Common myeloid progenitor, CD34-positive (primary cell): Measurements from ENCODE around the gene MTMR1.

ENCODE experiments used
- CTCF ChIA-PET: fragments of 350-600 bp; sonication (Branson Sonifier 250); formaldehyde crosslinking; loops from one replicate; lab custom pipeline; 2021; ENCODE audit warnings: antibody characterized with exemption; lab: Charles Lee
- POLR2A ChIA-PET: fragments of 350-600 bp; sonication (Branson Sonifier 250); formaldehyde crosslinking; loops from one replicate; lab custom pipeline; 2021; ENCODE audit warnings: antibody characterized with exemption; lab: Charles Lee
- DNase-seq, 3 donors: peaks; one replicate each; pipeline versions ENCODE4 v3.0.0 to v3.0.0-alpha.2; 2013
- H3K27ac ChIP-seq, 2 experiments: 1 replicate in 1 of 2; 2 replicates in 1 of 2; pipeline ENCODE4 v1.7.0; 2013; ENCODE audit warnings: inconsistent platforms in 2 of 2, low read length in 2 of 2, mild to moderate bottlenecking in 2 of 2, low read depth in 1 of 2, moderate library complexity in 1 of 2; ENCODE audit not compliant: severe bottlenecking in 2 of 2, insufficient read depth in 1 of 2, poor library complexity in 1 of 2
- H3K27me3 ChIP-seq, 5 experiments: replicated peaks in 2 of 5; 1 replicate in 3 of 5; 2 replicates in 2 of 5; pipeline versions ENCODE4 v1.6.1 to v1.7.0; 2013; ENCODE audit warnings: low read length in 4 of 5, mild to moderate bottlenecking in 2 of 5, moderate library complexity in 2 of 5, inconsistent platforms in 1 of 5; ENCODE audit not compliant: insufficient read depth in 5 of 5, control insufficient read depth in 4 of 5
- H3K36me3 ChIP-seq, 4 experiments: 1 replicate in 2 of 4; 2 replicates in 2 of 4; pipeline versions ENCODE4 v1.6.1 to v1.7.0; 2013; ENCODE audit warnings: low read length in 3 of 4, control low read depth in 1 of 4, mild to moderate bottlenecking in 1 of 4; ENCODE audit not compliant: control insufficient read depth in 4 of 4, insufficient read depth in 4 of 4
- H3K4me1 ChIP-seq, 4 experiments: 1 replicate in 3 of 4; 2 replicates in 1 of 4; pipeline versions ENCODE4 v1.6.1 to v1.7.1; 2013; ENCODE audit warnings: low read length in 3 of 4, mild to moderate bottlenecking in 3 of 4, control low read depth in 1 of 4, inconsistent platforms in 1 of 4, moderate library complexity in 1 of 4; ENCODE audit not compliant: control insufficient read depth in 4 of 4, insufficient read depth in 4 of 4; ENCODE audit errors: control extremely low read depth in 1 of 4
- H3K4me3 ChIP-seq, 7 experiments: 1 replicate in 4 of 7; 2 replicates in 3 of 7; pipeline versions ENCODE4 v1.5.1 to v1.7.0; 2013; ENCODE audit warnings: mild to moderate bottlenecking in 7 of 7, low read length in 6 of 7, moderate library complexity in 6 of 7, inconsistent platforms in 2 of 7, low read depth in 2 of 7, control low read depth in 1 of 7; ENCODE audit not compliant: insufficient read depth in 4 of 7, control insufficient read depth in 1 of 7; ENCODE audit errors: extremely low read depth in 1 of 7
- H3K9me3 ChIP-seq, 5 experiments: 1 replicate in 4 of 5; 2 replicates in 1 of 5; pipeline versions ENCODE4 v1.6.1 to v1.7.1; 2013; ENCODE audit warnings: low read length in 4 of 5, mild to moderate bottlenecking in 2 of 5, inconsistent platforms in 1 of 5, low read depth in 1 of 5, moderate library complexity in 1 of 5; ENCODE audit not compliant: control insufficient read depth in 4 of 5, insufficient read depth in 2 of 5; ENCODE audit errors: control extremely low read depth in 1 of 5
- WGBS: methylation state at CpG from one replicate; pipeline ENCODE4 v1.1.5; 2013; ENCODE audit not compliant: insufficient coverage; 5-methylcytosine and 5-hydroxymethylcytosine counted together

Gene MTMR1

GRCh38 chrX:150651906-150652305 lies 41.3 kb upstream of the MTMR1 start:
- ChIA-PET CTCF (no interaction called here), POLR2A (no interaction called here)
- H3K4me3 ChIP-seq = no peak overlapping the region
- peaks cover 0 to 43% (median 21%) of the 10 kb centered on the region in 4 experiments for H3K36me3 ChIP-seq
- H3K27me3 ChIP-seq = no peaks in the 10 kb centered on the region
- H3K9me3 ChIP-seq = peaks cover 0 to 5% (median 0%) of the 10 kb centered on the region in 5 experiments
- H3K4me1 ChIP-seq = no peaks in the 10 kb centered on the region
- no peak for DNase-seq
- WGBS = 85% methylated on average over 2 of the region's 2 CpGs
- H3K27ac ChIP-seq = no peak overlapping the region

- 100% methylated on average over 1 of the region's 2 CpGs for WGBS
- peaks cover 0 to 5% (median 0%) of the 10 kb centered on the region in 5 experiments for H3K9me3 ChIP-seq
- H3K36me3 ChIP-seq = peaks cover 2 to 49% (median 12%) of the 10 kb centered on the region in 4 experiments
- H3K4me3 ChIP-seq = no peak overlapping the region
- DNase-seq = no peak
- no peaks in the 10 kb centered on the region for H3K4me1 ChIP-seq
- POLR2A ChIA-PET = no interaction called here
- H3K27me3 ChIP-seq = no peaks in the 10 kb centered on the region
- H3K27ac ChIP-seq = no peak overlapping the region
- CTCF ChIA-PET = no interaction called here
Measured at GRCh38 chrX:150655788-150656187, 37.4 kb upstream of the MTMR1 start.

- 80% methylated on average over 1 of the region's 2 CpGs for whole genome bisulfite sequencing
- ChIA-PET POLR2A (no interaction called here), CTCF (interaction anchor here (1.0 kb wide), 1 partner anchor 10 kb away, joined by 3 read pairs; no protein-coding TSS in a partner anchor)
Measured at GRCh38 chrX:150663073-150663472, 30.1 kb upstream of the MTMR1 start.

GRCh38 chrX:150664290-150664689 lies 28.9 kb upstream of the MTMR1 start:
- no peak overlapping the region for H3K27ac ChIP-seq
- ChIA-PET CTCF (no interaction called here), POLR2A (no interaction called here)
- no peak overlapping the region for H3K4me3 ChIP-seq
- no peaks in the 10 kb centered on the region for H3K27me3 ChIP-seq
- DNase-seq = no peak
- H3K4me1 ChIP-seq = no peaks in the 10 kb centered on the region
- 76% methylated on average over 2 of the region's 2 CpGs for WGBS
- no peaks in the 10 kb centered on the region for H3K9me3 ChIP-seq
- peaks cover 2 to 54% (median 13%) of the 10 kb centered on the region in 4 experiments for H3K36me3 ChIP-seq

More at GRCh38 chrX:150663073-150663472, 30.1 kb upstream of the MTMR1 start:
- H3K36me3 ChIP-seq = peaks cover 2 to 52% (median 13%) of the 10 kb centered on the region in 4 experiments
- no peaks in the 10 kb centered on the region for H3K27me3 ChIP-seq
- no peaks in the 10 kb centered on the region for H3K9me3 ChIP-seq
- no peak overlapping the region for H3K27ac ChIP-seq
- no peak overlapping the region for H3K4me3 ChIP-seq
- no peaks in the 10 kb centered on the region for H3K4me1 ChIP-seq
- DNase-seq = no peak

GRCh38 chrX:150676221-150676620 lies 17.0 kb upstream of the MTMR1 start:
- no peak for DNase-seq
- peaks cover 0 to 10% (median 0%) of the 10 kb centered on the region in 4 experiments for H3K36me3 ChIP-seq
- H3K4me1 ChIP-seq = no peaks in the 10 kb centered on the region
- no peak overlapping the region for H3K27ac ChIP-seq
- ChIA-PET POLR2A (no interaction called here), CTCF (interaction anchor here (1.2 to 1.5 kb wide), 2 partner anchors 15 to 41 kb away, joined by 3 read pairs; no protein-coding TSS in a partner anchor)
- no peaks in the 10 kb centered on the region for H3K27me3 ChIP-seq
- no peak overlapping the region for H3K4me3 ChIP-seq
- peaks cover 0 to 3% (median 0%) of the 10 kb centered on the region in 5 experiments for H3K9me3 ChIP-seq
- WGBS = no CpG with 5 or more reads among the region's 2 CpGs

- no peaks in the 10 kb centered on the region for H3K36me3 ChIP-seq
- ChIA-PET CTCF (interaction anchor here (0.6 to 9.7 kb wide), 5 partner anchors 9 to 137 kb away, joined by 3 to 59 read pairs (median 3); no protein-coding TSS in a partner anchor), POLR2A (no interaction called here)
- H3K9me3 ChIP-seq = peaks cover 0 to 3% (median 0%) of the 10 kb centered on the region in 5 experiments
- 40% methylated on average over 1 of the region's 7 CpGs for WGBS
- H3K27ac ChIP-seq = no peak overlapping the region
- peak in 2 of 3 donors; percentile 24 to 32 for DNase-seq
- H3K4me3 ChIP-seq = no peak overlapping the region
- H3K4me1 ChIP-seq = no peaks in the 10 kb centered on the region
- H3K27me3 ChIP-seq = no peaks in the 10 kb centered on the region
Measured at GRCh38 chrX:150680974-150681373, 12.2 kb upstream of the MTMR1 start.

GRCh38 chrX:150683112-150683511 lies 10.1 kb upstream of the MTMR1 start:
- H3K36me3 ChIP-seq = no peaks in the 10 kb centered on the region
- WGBS = no CpG with 5 or more reads among the region's 3 CpGs
- H3K4me3 ChIP-seq = no peak overlapping the region
- no peaks in the 10 kb centered on the region for H3K27me3 ChIP-seq
- POLR2A ChIA-PET = no interaction called here
- H3K4me1 ChIP-seq = no peaks in the 10 kb centered on the region
- no peak for DNase-seq
- H3K9me3 ChIP-seq = no peaks in the 10 kb centered on the region
- CTCF ChIA-PET = interaction anchor here (1.1 to 9.7 kb wide), 10 partner anchors 9 to 137 kb away, joined by 3 to 59 read pairs (median 4); partner anchors contain the start of gene MTMR1
- no peak overlapping the region for H3K27ac ChIP-seq
